Activated T-cell treated with anti-CD3 and anti-CD28 coated beads, Interleukin-2, amount 50 U/mL, for 72 hours (primary cell): ENCODE measurements around the gene PCED1B. TPM values are rescaled to one million over a fixed set of nuclear protein-coding genes. Genes with fewer than 3 reads are reported as not detected.
"Not testable (repeated sequence)": the region's sequence is repeated elsewhere in the genome, so short reads cannot be mapped to it uniquely, and the experiment has no call there.

Source experiments
- ATAC-seq, 2 donors: fragments of 150-1000 bp; cut with Tn5 transposase; replicated peaks in 1 of 2; 2 replicates each; pipeline ENCODE4 v1.10.0; 2021; ENCODE audit warnings: moderate library complexity in 2 of 2, mild to moderate bottlenecking in 1 of 2
- DNase-seq, 2 donors: peaks; one replicate each; pipeline ENCODE4 v3.0.0; 2021 to 2022; ENCODE audit warnings: mixed read lengths in 1 of 2
- H3K27ac Mint-ChIP-seq: one replicate; pipeline ENCODE4 v1.8.0; 2022; ENCODE audit warnings: mild to moderate bottlenecking, moderate library complexity, mixed read lengths
- H3K27me3 Mint-ChIP-seq: one replicate; pipeline ENCODE4 v1.8.0; 2022; ENCODE audit warnings: low read depth, mixed read lengths
- H3K36me3 Mint-ChIP-seq, 2 donors: one replicate each; pipeline ENCODE4 v1.8.0; 2022; ENCODE audit warnings: mixed read lengths in 2 of 2, mild to moderate bottlenecking in 1 of 2; ENCODE audit not compliant: insufficient read depth in 2 of 2
- H3K4me1 Mint-ChIP-seq: one replicate; pipeline ENCODE4 v1.8.0; 2022; ENCODE audit warnings: low read depth, mixed read lengths
- H3K4me3 Mint-ChIP-seq, 2 donors: one replicate each; pipeline ENCODE4 v1.8.0; 2022; ENCODE audit warnings: mild to moderate bottlenecking in 2 of 2, mixed read lengths in 2 of 2, moderate library complexity in 2 of 2
- H3K9me3 Mint-ChIP-seq, 2 donors: one replicate each; pipeline ENCODE4 v1.8.0; 2022; ENCODE audit warnings: mixed read lengths in 2 of 2
- total RNA-seq, 2 donors: library from RNA; stranded (reverse); gene quantifications; one replicate each; pipeline ENCODE4 v1.2.3, GENCODE V29; 2022

Gene PCED1B
- total RNA-seq, 2 donors from 2014 or later: 73.6 to 91.8 TPM

DNA sequence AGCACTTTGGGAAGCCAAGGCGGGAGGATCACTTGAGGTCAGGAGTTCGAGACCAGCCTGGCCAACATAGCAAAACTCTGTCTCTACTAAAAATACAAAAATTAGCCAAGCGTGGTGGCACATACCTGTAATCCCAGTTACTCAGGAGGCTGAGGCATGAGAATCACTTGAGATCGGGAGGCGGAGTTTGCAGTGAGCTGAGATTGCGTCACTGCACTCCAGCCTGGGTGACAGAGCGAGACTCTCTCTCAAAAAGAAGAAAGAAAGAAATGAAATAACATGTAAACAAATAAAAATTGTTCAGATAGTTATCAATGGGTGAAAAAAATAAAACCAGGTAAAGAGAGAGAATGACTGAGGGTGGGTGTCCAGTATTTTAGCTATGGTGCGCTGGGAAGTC is 200.3 kb downstream of the PCED1B start:
- DNase-seq, H3K9me3 Mint-ChIP-seq, H3K27me3 Mint-ChIP-seq, ATAC-seq, H3K4me3 Mint-ChIP-seq, H3K27ac Mint-ChIP-seq, H3K36me3 Mint-ChIP-seq: not testable (repeated sequence)
- H3K4me1 Mint-ChIP-seq: peaks cover 95% of the 10 kb centered on the region

DNA sequence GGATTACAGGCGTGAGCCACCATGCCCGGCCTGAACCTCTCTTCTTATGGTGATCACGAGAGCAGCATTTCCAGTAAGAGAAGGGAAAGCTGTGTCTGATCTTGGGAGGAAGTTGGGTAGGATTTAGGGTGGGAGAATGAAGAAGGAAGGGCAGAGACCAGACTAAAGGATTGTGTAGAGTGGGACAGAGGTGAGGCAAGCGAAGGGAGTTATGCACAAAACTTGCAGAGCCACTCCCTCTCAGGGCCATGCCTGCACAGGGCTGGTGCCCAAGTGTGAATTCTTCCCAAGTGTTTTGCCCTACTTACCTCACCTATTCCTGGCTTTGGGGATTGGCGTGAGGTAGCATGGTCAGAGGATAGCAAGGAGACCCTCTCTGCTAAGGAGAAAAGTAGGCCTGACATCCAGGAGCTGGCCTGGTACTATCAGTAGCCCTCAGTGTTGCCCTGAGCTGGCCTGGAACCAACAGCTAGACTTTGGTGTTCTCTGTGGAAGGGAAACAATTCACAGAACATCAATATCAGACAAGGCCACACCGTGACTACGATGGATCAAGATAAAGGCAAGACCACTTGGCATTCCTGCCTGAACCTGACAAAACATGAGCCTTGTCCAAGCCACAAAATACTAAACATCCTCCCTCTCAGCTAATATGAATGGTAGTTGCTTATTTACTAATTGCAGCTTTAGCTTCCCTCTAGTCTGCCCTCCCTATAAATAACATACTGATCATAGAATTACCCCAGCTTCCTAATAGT is 201.3 kb downstream of the PCED1B start:
- H3K9me3 Mint-ChIP-seq: peaks cover 3 to 4% of the 10 kb centered on the region in 2 donors
- H3K4me3 Mint-ChIP-seq: no peak overlapping the region
- peaks cover 0 to 4% of the 10 kb centered on the region in 2 donors for H3K36me3 Mint-ChIP-seq
- DNase-seq (no peak), ATAC-seq (no peak)
- H3K4me1 Mint-ChIP-seq: peaks cover 86% of the 10 kb centered on the region
- no peak overlapping the region for H3K27ac Mint-ChIP-seq
- H3K27me3 Mint-ChIP-seq: no peaks in the 10 kb centered on the region

DNA sequence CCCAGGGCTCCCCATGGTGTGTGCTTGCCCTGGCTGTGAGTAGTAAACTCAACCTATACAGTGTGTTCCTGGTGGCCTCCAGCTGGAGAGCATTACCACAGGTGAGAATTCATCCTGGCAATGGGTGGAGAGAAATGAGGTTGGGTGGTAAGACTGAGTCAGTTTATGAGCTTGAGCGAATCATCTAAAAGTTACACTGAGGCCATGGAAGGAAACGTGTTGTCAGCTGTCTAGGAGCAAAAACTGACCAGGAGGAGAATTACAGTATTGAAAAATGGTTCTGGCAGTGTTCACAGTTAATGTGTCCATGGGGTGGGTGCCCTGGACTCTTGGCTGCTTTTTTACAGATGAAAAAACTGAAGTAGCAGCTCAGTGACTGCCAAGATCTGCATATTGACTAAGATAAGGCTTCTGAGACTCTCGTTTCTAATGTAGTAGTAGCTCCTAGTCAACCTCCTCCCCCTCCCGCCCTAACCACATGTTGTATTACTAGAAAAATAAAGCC is 202.3 kb downstream of the PCED1B start:
- Mint-ChIP-seq H3K4me1 (peaks cover 80% of the 10 kb centered on the region), H3K4me3 (peak overlapping the region; percentile 20 to 28), H3K36me3 (peaks cover 0 to 2% of the 10 kb centered on the region in 2 donors), H3K27ac (peak overlapping the region; percentile 30), H3K9me3 (peaks cover 3 to 4% of the 10 kb centered on the region in 2 donors), H3K27me3 (no peaks in the 10 kb centered on the region)
- DNase-seq (peak; percentile 44 to 49), ATAC-seq (peak; percentile 75 to 79)

DNA sequence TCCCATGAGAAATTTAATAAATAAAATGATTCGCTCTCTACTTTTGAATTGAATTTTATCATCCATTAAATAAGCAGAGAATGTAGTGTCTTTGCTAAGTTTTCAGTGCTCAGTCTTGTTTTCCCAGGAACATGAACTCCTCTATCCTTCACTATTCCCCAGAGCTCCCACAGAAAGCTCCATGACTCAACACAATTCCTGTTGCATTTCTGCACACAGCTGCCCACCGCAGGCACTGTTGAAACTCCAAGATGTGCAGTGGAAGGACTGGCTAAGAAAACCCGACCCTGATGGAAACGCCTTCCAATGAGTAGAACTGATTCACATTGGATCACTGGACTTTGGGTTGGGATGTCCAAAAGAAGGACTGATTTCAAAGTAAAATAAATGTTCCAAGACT is 202.8 kb downstream of the PCED1B start:
- H3K9me3 Mint-ChIP-seq: peaks cover 3 to 4% of the 10 kb centered on the region in 2 donors
- no peaks in the 10 kb centered on the region for H3K36me3 Mint-ChIP-seq
- no peak for ATAC-seq
- DNase-seq: no peak
- H3K27ac Mint-ChIP-seq: peak overlapping the region; percentile 30
- H3K27me3 Mint-ChIP-seq: no peaks in the 10 kb centered on the region
- peak overlapping the region; percentile 9 to 58 for H3K4me3 Mint-ChIP-seq
- peaks cover 76% of the 10 kb centered on the region for H3K4me1 Mint-ChIP-seq

Other genes with a start within 250 kb of the PCED1B start
- 10 to 100 TPM; 15.1 to 18.2 TPM for gene AMIGO2, start 338 bp downstream of the PCED1B start, total RNA-seq